Keratinocyte (primary cell): ENCODE results near the gene ACTG1. TPM values are rescaled to one million over a fixed set of nuclear protein-coding genes. Genes with fewer than 3 reads are reported as not detected.

Experiments used
- DNase-seq: peaks from one replicate; pipeline ENCODE4 v3.0.0-alpha.2; 2011; ENCODE audit warnings: low read depth, missing footprints, low spot score
- FAIRE-seq: peaks from 2 replicates; lab custom pipeline; 2011; peaks lifted over from hg19 to GRCh38; lab: Jason Lieb, UNC
- H2AFZ ChIP-seq: 2 replicates; pipeline ENCODE4 v1.6.0; 2012; ENCODE audit warnings: low read length, control low read depth, inconsistent platforms; ENCODE audit not compliant: control insufficient read depth
- H3K27ac ChIP-seq: 2 replicates; pipeline ENCODE4 v1.5.1; 2011; ENCODE audit warnings: low read length; ENCODE audit not compliant: control insufficient read depth, insufficient read depth
- H3K27me3 ChIP-seq: 3 replicates; pipeline ENCODE4 v1.6.0; 2011; ENCODE audit warnings: low read length; ENCODE audit not compliant: control insufficient read depth, insufficient read depth; ENCODE audit errors: extremely low read depth
- H3K36me3 ChIP-seq, 2 experiments: 2 replicates in 1 of 2; 3 replicates in 1 of 2; pipeline ENCODE4 v1.5.1; 2011; ENCODE audit warnings: low read length in 2 of 2, mild to moderate bottlenecking in 1 of 2; ENCODE audit not compliant: control insufficient read depth in 2 of 2, insufficient read depth in 2 of 2; ENCODE audit errors: extremely low read depth in 1 of 2
- H3K4me1 ChIP-seq: 3 replicates; pipeline ENCODE4 v1.5.1; 2011; ENCODE audit warnings: low read length; ENCODE audit not compliant: control insufficient read depth, insufficient read depth; ENCODE audit errors: extremely low read depth
- H3K4me2 ChIP-seq: 3 replicates; pipeline ENCODE4 v1.6.0; 2011; ENCODE audit warnings: low read depth, low read length; ENCODE audit not compliant: control insufficient read depth, insufficient read depth; ENCODE audit errors: extremely low read depth
- H3K4me3 ChIP-seq, 3 experiments: fragments of 200-600 bp in 1 of 3; sonication (generic) in 1 of 3; 2 replicates in 2 of 3; 3 replicates in 1 of 3; pipeline ENCODE4 v1.5.1; 2011 to 2016; ENCODE audit warnings: low read length in 3 of 3, mild to moderate bottlenecking in 3 of 3, control low read depth in 2 of 3, inconsistent platforms in 1 of 3, low read depth in 1 of 3, mixed read lengths in 1 of 3, mixed run types in 1 of 3, moderate library complexity in 1 of 3; ENCODE audit not compliant: control insufficient read depth in 2 of 3, insufficient read depth in 2 of 3; ENCODE audit errors: extremely low read depth in 1 of 3
- H3K79me2 ChIP-seq: 2 replicates; pipeline ENCODE4 v1.6.0; 2012; ENCODE audit warnings: low read length; ENCODE audit not compliant: control insufficient read depth, insufficient read depth
- H3K9ac ChIP-seq: 3 replicates; pipeline ENCODE4 v1.6.0; 2011; ENCODE audit warnings: low read length; ENCODE audit not compliant: control insufficient read depth, insufficient read depth; ENCODE audit errors: extremely low read depth
- H3K9me1 ChIP-seq: 3 replicates; pipeline ENCODE4 v1.6.0; 2011; ENCODE audit warnings: low read length; ENCODE audit not compliant: control insufficient read depth, insufficient read depth; ENCODE audit errors: extremely low read depth
- H3K9me3 ChIP-seq: 2 replicates; pipeline ENCODE4 v1.5.1; 2012; ENCODE audit warnings: low read depth, low read length; ENCODE audit not compliant: control insufficient read depth
- H4K20me1 ChIP-seq: 3 replicates; pipeline ENCODE4 v1.6.0; 2011; ENCODE audit warnings: low read length; ENCODE audit not compliant: control insufficient read depth, insufficient read depth; ENCODE audit errors: extremely low read depth
- CTCF ChIP-seq, 3 experiments: IDR thresholded peaks in 1 of 3; conservative IDR thresholded peaks in 1 of 3; optimal IDR thresholded peaks in 1 of 3; 2 replicates in 2 of 3; 3 replicates in 1 of 3; pipeline versions ENCODE3 to v1.5.1; 2011; ENCODE audit warnings: low read length in 3 of 3, mild to moderate bottlenecking in 3 of 3, moderate library complexity in 2 of 3, control low read depth in 1 of 3, inconsistent platforms in 1 of 3; ENCODE audit not compliant: insufficient read depth in 2 of 3; ENCODE audit errors: extremely low read depth in 1 of 3
- EZH2 ChIP-seq: IDR thresholded peaks from one replicate; pipeline ENCODE4 v1.6.1; 2012; ENCODE audit warnings: inconsistent platforms, mild to moderate bottlenecking, low read length, moderate library complexity
- dilution Hi-C: fragments of 300-500 bp; cut with MboI; formaldehyde crosslinking; loops from one replicate; pipeline ENCODE4 v1.7.0; 2020; ENCODE audit warnings: low sequenced_read_pairs; ENCODE audit not compliant: extremely low pct_ligation_motif_present
- polyA plus RNA-seq, 5 experiments: library from polyadenylated mRNA; depleted of rRNA in 3 of 5; stranded (reverse) in 3 of 5; stranded (forward) in 1 of 5; unstranded in 1 of 5; fragments of >200 nt; gene quantifications; 1 replicate in 1 of 5; 2 replicates in 3 of 5; 3 replicates in 1 of 5; pipeline versions ENCODE4 v1.2.1 to v1.2.3, GENCODE V29; 2011 to 2012; ENCODE audit warnings: missing spikeins in 2 of 5, low read depth in 1 of 5, low replicate concordance in 1 of 5

ACTG1 gene
- polyA plus RNA-seq, 1 donor (not counting 4 experiments of a cell fraction or from before 2014, with no cell fraction given): 1,867 TPM

GRCh38 chr17:81534157-81535006, 21.8 kb upstream of the ACTG1 start:
- FAIRE-seq (no peak), DNase-seq (no peak)
- dilution Hi-C loops: no loop called here
- Histone ChIP-seq H3K27ac (no peak overlapping the region), H3K4me3 (no peak overlapping the region), H3K79me2 (no peaks in the 10 kb centered on the region), H3K4me1 (peaks cover 3% of the 10 kb centered on the region), H3K4me2 (no peak overlapping the region), H3K9me1 (no peaks in the 10 kb centered on the region), H2AFZ (no peak overlapping the region), H3K9me3 (peaks cover 2% of the 10 kb centered on the region), H3K27me3 (peaks cover 40% of the 10 kb centered on the region), H4K20me1 (peaks cover 7% of the 10 kb centered on the region), H3K9ac (no peak overlapping the region), H3K36me3 (peaks cover 0 to 3% of the 10 kb centered on the region in 2 experiments)
- TF ChIP-seq CTCF (optimal IDR thresholded peaks at IDR 0.05 in 1 of 3, IDR thresholded peaks at IDR 0.05 in 1 of 3, conservative IDR thresholded peaks at IDR 0.05 in 1 of 3; ENCODE audit: extremely low read depth in 1 of 3, insufficient read depth in 2 of 3, low read length in 3 of 3): no peak
- no peak for TF ChIP-seq EZH2

- DNase-seq (no peak), FAIRE-seq (no peak)
- H3K9ac ChIP-seq: no peak overlapping the region
- dilution Hi-C loops: no loop called here
- peaks cover 0 to 3% of the 10 kb centered on the region in 2 experiments for H3K36me3 ChIP-seq
- no peaks in the 10 kb centered on the region for H3K79me2 ChIP-seq
- H3K9me1 ChIP-seq: no peaks in the 10 kb centered on the region
- TF ChIP-seq EZH2 (no peak), CTCF (optimal IDR thresholded peaks at IDR 0.05 in 1 of 3, IDR thresholded peaks at IDR 0.05 in 1 of 3, conservative IDR thresholded peaks at IDR 0.05 in 1 of 3; ENCODE audit: extremely low read depth in 1 of 3, insufficient read depth in 2 of 3, low read length in 3 of 3) (no peak)
- peaks cover 3% of the 10 kb centered on the region for H3K4me1 ChIP-seq
- peaks cover 48% of the 10 kb centered on the region for H3K27me3 ChIP-seq
- H4K20me1 ChIP-seq: peaks cover 4% of the 10 kb centered on the region
- no peak overlapping the region for H3K4me2 ChIP-seq
- no peak overlapping the region for H3K27ac ChIP-seq
- no peak overlapping the region for H3K4me3 ChIP-seq
- no peak overlapping the region for H2AFZ ChIP-seq
- peaks cover 2% of the 10 kb centered on the region for H3K9me3 ChIP-seq
Observed at GRCh38 chr17:81533339-81534141, 20.9 kb upstream of the ACTG1 start.
